Measurements from ENCODE around the gene NPSR1.

NPSR1 gene

GRCh38 chr7:34720289-34720688 is 62.3 kb downstream of the NPSR1 start:
- DNase-seq (ENCODE audit: low spot score): no peak

GRCh38 chr7:34723338-34723737 is 65.3 kb downstream of the NPSR1 start:
- DNase-seq (ENCODE audit: low spot score): no peak

GRCh38 chr7:34723866-34724490 is 66.0 kb downstream of the NPSR1 start:
- DNase-seq (ENCODE audit: low spot score): no peak

- DNase-seq (ENCODE audit: low spot score): no peak
Observed at GRCh38 chr7:34726221-34726620, 68.2 kb downstream of the NPSR1 start.

- no peak for DNase-seq (ENCODE audit: low spot score)
Observed at GRCh38 chr7:34727464-34727995, 69.5 kb downstream of the NPSR1 start.

GRCh38 chr7:34728156-34728555 is 70.1 kb downstream of the NPSR1 start:
- no peak for DNase-seq (ENCODE audit: low spot score)

GRCh38 chr7:34734771-34735170 is 76.8 kb downstream of the NPSR1 start:
- no peak for DNase-seq (ENCODE audit: low spot score)

- no peak for DNase-seq (ENCODE audit: low spot score)
Observed at GRCh38 chr7:34735526-34735925, 77.5 kb downstream of the NPSR1 start.

- no peak for DNase-seq (ENCODE audit: low spot score)
Observed at GRCh38 chr7:34739651-34740300, 81.8 kb downstream of the NPSR1 start.

GRCh38 chr7:34740840-34741239 is 82.8 kb downstream of the NPSR1 start:
- DNase-seq (ENCODE audit: low spot score): no peak

- no peak for DNase-seq (ENCODE audit: low spot score)
Observed at GRCh38 chr7:34747176-34747781, 89.3 kb downstream of the NPSR1 start.

- DNase-seq (ENCODE audit: low spot score): no peak
Observed at GRCh38 chr7:34747867-34748727, 90.1 kb downstream of the NPSR1 start.

- DNase-seq (ENCODE audit: low spot score): no peak
Observed at GRCh38 chr7:34748728-34749089, 90.7 kb downstream of the NPSR1 start.

GRCh38 chr7:34749446-34749845 is 91.4 kb downstream of the NPSR1 start:
- no peak for DNase-seq (ENCODE audit: low spot score)

- DNase-seq (ENCODE audit: low spot score): no peak
Observed at GRCh38 chr7:34750209-34750608, 92.2 kb downstream of the NPSR1 start.

- DNase-seq (ENCODE audit: low spot score): no peak
Observed at GRCh38 chr7:34750636-34751035, 92.6 kb downstream of the NPSR1 start.

GRCh38 chr7:34751725-34752643 is 94.0 kb downstream of the NPSR1 start:
- DNase-seq (ENCODE audit: low spot score): no peak

- DNase-seq (ENCODE audit: low spot score): no peak
Observed at GRCh38 chr7:34752929-34753328, 94.9 kb downstream of the NPSR1 start.

- no peak for DNase-seq (ENCODE audit: low spot score)
Observed at GRCh38 chr7:34755008-34755407, 97.0 kb downstream of the NPSR1 start.

- DNase-seq (ENCODE audit: low spot score): no peak
Observed at GRCh38 chr7:34756025-34756437, 98.0 kb downstream of the NPSR1 start.

GRCh38 chr7:34756691-34757090 is 98.7 kb downstream of the NPSR1 start:
- DNase-seq (ENCODE audit: low spot score): no peak
